HUES48 (cell line): ENCODE measurements around the gene MIDN.

Experiments used
- H3K27ac ChIP-seq: one replicate; pipeline ENCODE4 v1.7.0; 2013; ENCODE audit warnings: low read depth, low read length, inconsistent platforms
- H3K27me3 ChIP-seq: 2 replicates; pipeline ENCODE4 v1.6.1; 2013; ENCODE audit warnings: mild to moderate bottlenecking, low read length; ENCODE audit not compliant: control insufficient read depth, insufficient read depth
- H3K36me3 ChIP-seq: 2 replicates; pipeline ENCODE4 v1.6.1; 2013; ENCODE audit warnings: low read length; ENCODE audit not compliant: control insufficient read depth, insufficient read depth
- H3K4me1 ChIP-seq: 2 replicates; pipeline ENCODE4 v1.6.1; 2013; ENCODE audit warnings: mild to moderate bottlenecking, low read length; ENCODE audit not compliant: control insufficient read depth, insufficient read depth
- H3K4me3 ChIP-seq: 2 replicates; pipeline ENCODE4 v1.5.1; 2013; ENCODE audit warnings: mild to moderate bottlenecking, low read depth, low read length
- H3K9ac ChIP-seq: 2 replicates; pipeline ENCODE4 v1.6.1; 2013; ENCODE audit warnings: mild to moderate bottlenecking, low read depth, low read length, moderate library complexity
- H3K9me3 ChIP-seq: 2 replicates; pipeline ENCODE4 v1.6.1; 2013; ENCODE audit warnings: low read length; ENCODE audit not compliant: control insufficient read depth, insufficient read depth

Gene MIDN

GRCh38 chr19:1221904-1222255, 26.5 kb upstream of the MIDN start:
- H3K4me3 ChIP-seq, result no peak overlapping the region
- no peak overlapping the region for H3K9ac ChIP-seq
- no peaks in the 10 kb centered on the region for H3K27me3 ChIP-seq
- no peaks in the 10 kb centered on the region for H3K9me3 ChIP-seq
- H3K4me1 ChIP-seq, result no peaks in the 10 kb centered on the region; the same call in 1 of the 2 replicates
- peaks cover 40% of the 10 kb centered on the region for H3K36me3 ChIP-seq
- no peak overlapping the region for H3K27ac ChIP-seq

GRCh38 chr19:1222394-1222793, 26.0 kb upstream of the MIDN start:
- Histone ChIP-seq H3K9ac (no peak overlapping the region), H3K27ac (no peak overlapping the region), H3K36me3 (peaks cover 40% of the 10 kb centered on the region)

GRCh38 chr19:1223018-1223855, 25.1 kb upstream of the MIDN start:
- no peak overlapping the region for H3K27ac ChIP-seq
- no peak overlapping the region for H3K4me3 ChIP-seq
- H3K9ac ChIP-seq, result no peak overlapping the region
- H3K4me1 ChIP-seq, result no peaks in the 10 kb centered on the region
- no peaks in the 10 kb centered on the region for H3K27me3 ChIP-seq
- no peaks in the 10 kb centered on the region for H3K9me3 ChIP-seq
- peaks cover 42% of the 10 kb centered on the region for H3K36me3 ChIP-seq

More at GRCh38 chr19:1222394-1222793, 26.0 kb upstream of the MIDN start:
- Histone ChIP-seq H3K4me1 (no peaks in the 10 kb centered on the region), H3K27me3 (no peaks in the 10 kb centered on the region), H3K4me3 (no peak overlapping the region), H3K9me3 (no peaks in the 10 kb centered on the region)

GRCh38 chr19:1224047-1224825, 24.1 kb upstream of the MIDN start:
- H3K27ac ChIP-seq, result no peak overlapping the region
- no peak overlapping the region for H3K4me3 ChIP-seq
- H3K4me1 ChIP-seq, result no peaks in the 10 kb centered on the region
- H3K9me3 ChIP-seq, result no peaks in the 10 kb centered on the region
- no peak overlapping the region for H3K9ac ChIP-seq
- peaks cover 42% of the 10 kb centered on the region for H3K36me3 ChIP-seq
- no peaks in the 10 kb centered on the region for H3K27me3 ChIP-seq

- no peak overlapping the region for H3K4me3 ChIP-seq
- H3K36me3 ChIP-seq, result peaks cover 41% of the 10 kb centered on the region
- no peaks in the 10 kb centered on the region for H3K4me1 ChIP-seq
- H3K9me3 ChIP-seq, result no peaks in the 10 kb centered on the region
- no peak overlapping the region for H3K9ac ChIP-seq
- H3K27ac ChIP-seq, result no peak overlapping the region
- H3K27me3 ChIP-seq, result no peaks in the 10 kb centered on the region
Measured at GRCh38 chr19:1224847-1225246, 23.5 kb upstream of the MIDN start.

- Histone ChIP-seq H3K27ac (no peak overlapping the region), H3K4me3 (no peak overlapping the region), H3K36me3 (peaks cover 38% of the 10 kb centered on the region), H3K27me3 (no peaks in the 10 kb centered on the region), H3K9me3 (no peaks in the 10 kb centered on the region), H3K9ac (no peak overlapping the region), H3K4me1 (no peaks in the 10 kb centered on the region)
Measured at GRCh38 chr19:1225440-1226226, 22.8 kb upstream of the MIDN start.

- H3K9ac ChIP-seq, result no peak overlapping the region
- no peaks in the 10 kb centered on the region for H3K9me3 ChIP-seq
- no peak overlapping the region for H3K4me3 ChIP-seq
- H3K36me3 ChIP-seq, result peaks cover 33% of the 10 kb centered on the region; the same call in 1 of the 2 replicates
- no peaks in the 10 kb centered on the region for H3K27me3 ChIP-seq
- no peak overlapping the region for H3K27ac ChIP-seq
- H3K4me1 ChIP-seq, result no peaks in the 10 kb centered on the region
Measured at GRCh38 chr19:1226227-1226518, 22.2 kb upstream of the MIDN start.

- Histone ChIP-seq H3K36me3 (peaks cover 34% of the 10 kb centered on the region; the same call in 1 of the 2 replicates), H3K9me3 (no peaks in the 10 kb centered on the region), H3K4me1 (no peaks in the 10 kb centered on the region), H3K9ac (no peak overlapping the region), H3K27ac (no peak overlapping the region), H3K4me3 (no peak overlapping the region), H3K27me3 (no peaks in the 10 kb centered on the region)
Measured at GRCh38 chr19:1226522-1227303, 21.7 kb upstream of the MIDN start.

- no peaks in the 10 kb centered on the region for H3K9me3 ChIP-seq
- no peak overlapping the region for H3K4me3 ChIP-seq
- no peaks in the 10 kb centered on the region for H3K4me1 ChIP-seq
- H3K27ac ChIP-seq, result no peak overlapping the region
- H3K36me3 ChIP-seq, result peaks cover 37% of the 10 kb centered on the region
- no peak overlapping the region for H3K9ac ChIP-seq
- H3K27me3 ChIP-seq, result no peaks in the 10 kb centered on the region
Measured at GRCh38 chr19:1227304-1228054, 20.9 kb upstream of the MIDN start.
